HL-60/S4 (cell line): ENCODE results near the gene FBXO10.
"Not testable (repeated sequence)": the region's sequence is repeated elsewhere in the genome, so short reads cannot be mapped to it uniquely, and the experiment has no call there.

Experiments
- in situ Hi-C: fragments of 300-500 bp; cut with MboI; formaldehyde crosslinking; loops from 2 replicates; pipeline ENCODE4 v1.14.3; 2022; ENCODE audit warnings: low sequenced_read_pairs

FBXO10 gene, protein sequence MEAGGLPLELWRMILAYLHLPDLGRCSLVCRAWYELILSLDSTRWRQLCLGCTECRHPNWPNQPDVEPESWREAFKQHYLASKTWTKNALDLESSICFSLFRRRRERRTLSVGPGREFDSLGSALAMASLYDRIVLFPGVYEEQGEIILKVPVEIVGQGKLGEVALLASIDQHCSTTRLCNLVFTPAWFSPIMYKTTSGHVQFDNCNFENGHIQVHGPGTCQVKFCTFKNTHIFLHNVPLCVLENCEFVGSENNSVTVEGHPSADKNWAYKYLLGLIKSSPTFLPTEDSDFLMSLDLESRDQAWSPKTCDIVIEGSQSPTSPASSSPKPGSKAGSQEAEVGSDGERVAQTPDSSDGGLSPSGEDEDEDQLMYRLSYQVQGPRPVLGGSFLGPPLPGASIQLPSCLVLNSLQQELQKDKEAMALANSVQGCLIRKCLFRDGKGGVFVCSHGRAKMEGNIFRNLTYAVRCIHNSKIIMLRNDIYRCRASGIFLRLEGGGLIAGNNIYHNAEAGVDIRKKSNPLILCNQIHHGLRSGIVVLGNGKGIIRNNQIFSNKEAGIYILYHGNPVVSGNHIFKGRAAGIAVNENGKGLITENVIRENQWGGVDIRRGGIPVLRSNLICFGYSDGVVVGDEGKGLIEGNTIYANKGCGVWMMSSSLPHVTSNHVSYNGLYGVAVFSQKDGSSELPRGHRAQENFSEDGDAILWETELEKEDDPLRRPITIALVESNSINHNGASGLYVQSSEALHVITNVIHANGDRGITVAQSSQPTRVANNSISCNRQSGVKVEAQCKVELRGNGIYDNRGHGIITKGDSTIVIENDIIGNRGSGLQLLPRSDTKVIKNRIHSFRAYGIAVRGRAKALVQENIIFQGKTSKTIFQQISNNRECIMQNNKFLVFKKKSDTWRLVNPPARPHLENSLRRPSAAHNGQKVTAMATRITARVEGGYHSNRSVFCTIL

DNA sequence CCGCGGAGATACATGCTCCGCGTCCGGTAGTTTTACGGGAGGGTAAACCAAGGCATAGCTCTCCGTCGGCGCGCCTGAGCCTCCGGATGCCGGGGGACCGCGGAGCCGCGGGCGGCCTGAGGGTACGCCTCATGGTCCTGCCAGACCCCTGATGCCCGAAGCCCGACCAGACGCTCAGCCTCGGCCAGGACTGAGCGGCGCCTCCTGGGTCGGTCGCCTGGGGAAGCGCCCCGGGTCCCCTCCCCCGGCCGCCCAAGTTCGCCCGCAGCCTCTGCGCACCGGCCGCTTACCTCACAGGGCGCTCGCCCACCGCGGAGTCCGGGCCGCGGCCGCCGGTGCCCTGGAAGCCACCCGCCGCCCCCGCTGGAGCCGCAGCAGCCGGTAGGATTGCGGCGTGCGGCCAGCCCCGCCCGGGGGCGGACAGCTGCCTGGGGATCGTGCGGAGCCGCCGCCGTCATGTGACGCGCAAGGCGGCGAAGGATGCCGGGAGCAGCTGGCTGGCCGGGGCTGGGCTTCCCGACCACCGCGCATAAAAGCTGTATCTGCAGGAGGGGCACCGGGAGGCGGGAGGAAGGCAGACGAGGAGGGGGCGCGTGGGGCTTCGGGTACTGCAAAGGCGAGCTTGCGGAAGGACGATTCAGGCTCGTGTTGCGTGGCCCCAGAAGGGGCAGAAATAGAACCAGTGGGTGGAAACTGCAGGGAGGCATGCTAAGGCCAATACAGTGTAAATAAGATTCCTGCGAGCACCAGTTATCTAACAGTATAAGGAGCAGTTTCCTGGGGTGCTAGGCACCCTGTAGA is at the start of gene FBXO10:
Gene FBXO10 (minus strand): TSS at position 460 of the 801 bp plus-strand sequence. CDS start 34,612 bp downstream, outside the sequence.
- in situ Hi-C loops: no loop called here

DNA sequence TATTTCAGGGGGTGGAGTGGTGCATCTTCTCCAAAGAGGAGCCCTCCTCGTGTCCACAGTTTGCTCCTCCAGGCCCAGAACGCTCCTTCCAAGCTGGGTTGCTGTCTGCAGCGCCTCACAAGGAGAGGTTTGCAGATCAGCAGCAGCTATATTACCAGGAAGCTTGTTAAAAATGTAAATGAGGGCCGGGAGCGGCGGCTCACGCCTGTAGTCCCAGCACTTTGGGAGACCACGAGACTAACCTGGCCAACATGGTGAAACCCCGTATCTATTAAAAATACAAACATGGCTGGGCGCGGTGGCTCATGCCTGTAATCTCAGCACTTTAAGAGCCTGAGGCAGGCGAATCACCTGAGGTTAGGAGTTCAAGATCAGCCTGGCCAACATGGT is 49.6 kb upstream of the FBXO10 start:
- in situ Hi-C loops: no loop called here

DNA sequence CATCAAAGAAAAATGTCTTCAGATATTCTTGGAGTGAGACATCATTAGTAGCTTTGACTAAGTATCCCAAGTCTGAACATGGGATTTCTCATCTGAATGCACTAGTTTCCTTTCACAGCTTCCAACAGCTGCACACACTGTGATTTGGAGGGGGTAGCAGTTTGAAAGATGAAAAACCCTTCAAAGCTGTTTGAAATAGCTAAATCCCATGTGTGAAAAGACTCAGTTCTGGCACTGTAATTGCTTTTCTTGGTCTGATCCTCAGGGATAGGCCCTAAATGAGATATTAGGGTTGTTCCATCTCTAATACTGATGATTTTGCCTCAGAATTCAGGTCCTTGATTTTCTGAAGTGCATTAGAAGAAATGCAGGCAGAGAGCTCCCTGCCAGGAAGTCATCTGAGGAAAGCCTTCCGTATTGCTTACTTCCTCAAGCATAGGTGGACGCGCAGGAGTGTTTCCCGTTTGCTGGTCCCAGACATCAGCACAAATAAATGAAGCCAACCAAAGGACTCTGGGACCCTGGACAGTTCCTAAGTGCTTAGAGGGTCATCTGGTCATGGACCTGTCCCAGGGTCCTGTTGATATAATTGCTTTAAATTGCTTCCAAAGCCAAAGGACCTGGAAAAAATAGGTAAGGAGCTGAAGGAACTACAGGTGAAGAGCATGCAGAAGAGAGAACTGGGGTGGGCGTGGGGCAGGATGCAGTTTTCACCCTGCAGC is 49.0 kb upstream of the FBXO10 start:
- in situ Hi-C loops: no loop called here

DNA sequence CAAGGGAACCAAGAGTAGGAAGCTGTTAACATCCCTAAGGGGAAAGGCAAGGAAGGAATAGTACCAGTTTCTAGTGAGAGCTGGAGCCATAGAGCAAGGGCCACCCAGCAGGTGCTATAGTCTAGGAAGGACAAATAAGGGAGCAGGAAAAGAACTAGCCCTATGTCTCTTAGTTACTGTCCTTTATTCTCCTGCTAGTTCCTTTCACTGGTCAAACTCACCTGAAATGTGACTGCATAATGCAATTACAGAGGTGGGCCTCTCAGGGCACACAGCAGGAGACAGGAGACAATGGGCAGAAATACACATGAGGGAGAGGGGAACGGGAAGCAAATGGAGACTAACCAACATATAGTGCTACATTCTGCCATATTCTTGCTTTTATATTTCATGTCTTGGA is 47.9 kb upstream of the FBXO10 start:
- in situ Hi-C loops: no loop called here

DNA sequence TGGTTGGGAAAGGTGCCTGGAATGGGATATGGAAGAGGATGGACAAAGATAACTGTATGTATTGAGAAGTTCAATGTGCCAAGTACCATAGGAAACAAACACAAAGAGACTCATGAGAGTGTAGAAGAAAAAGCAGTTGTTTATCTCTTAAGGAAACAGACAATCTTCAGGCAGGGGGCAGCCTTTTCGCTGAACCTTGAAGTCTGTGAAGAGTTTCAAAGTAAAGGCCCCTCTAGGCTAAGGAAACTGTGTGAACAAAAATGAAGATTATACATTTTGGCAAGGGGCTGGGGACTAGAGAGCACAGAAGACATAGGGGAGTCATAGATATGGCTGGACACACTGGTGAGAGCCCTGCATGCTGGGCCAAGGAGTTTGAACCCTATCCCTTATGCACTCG is 47.1 kb upstream of the FBXO10 start:
- in situ Hi-C loops: no loop called here

DNA sequence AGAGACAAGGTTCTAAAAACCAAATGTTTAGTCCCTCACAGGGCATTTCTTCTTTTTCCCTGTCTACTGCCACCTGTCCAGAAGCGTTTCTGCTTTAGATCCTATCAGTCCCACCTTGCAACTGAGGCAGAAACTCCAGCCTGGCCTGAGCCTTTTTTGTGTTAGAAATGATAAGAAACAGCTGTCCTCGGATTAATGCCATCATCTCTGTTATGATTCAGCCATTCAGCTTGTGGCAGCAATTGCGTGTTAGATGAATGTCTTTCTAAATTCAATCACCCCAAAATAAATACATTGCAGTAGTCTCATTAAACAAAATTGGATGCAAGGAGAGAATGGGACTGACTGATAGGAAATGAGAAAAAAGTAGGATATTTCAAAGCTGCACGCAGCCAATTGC is 46.3 kb upstream of the FBXO10 start:
- in situ Hi-C loops: no loop called here

DNA sequence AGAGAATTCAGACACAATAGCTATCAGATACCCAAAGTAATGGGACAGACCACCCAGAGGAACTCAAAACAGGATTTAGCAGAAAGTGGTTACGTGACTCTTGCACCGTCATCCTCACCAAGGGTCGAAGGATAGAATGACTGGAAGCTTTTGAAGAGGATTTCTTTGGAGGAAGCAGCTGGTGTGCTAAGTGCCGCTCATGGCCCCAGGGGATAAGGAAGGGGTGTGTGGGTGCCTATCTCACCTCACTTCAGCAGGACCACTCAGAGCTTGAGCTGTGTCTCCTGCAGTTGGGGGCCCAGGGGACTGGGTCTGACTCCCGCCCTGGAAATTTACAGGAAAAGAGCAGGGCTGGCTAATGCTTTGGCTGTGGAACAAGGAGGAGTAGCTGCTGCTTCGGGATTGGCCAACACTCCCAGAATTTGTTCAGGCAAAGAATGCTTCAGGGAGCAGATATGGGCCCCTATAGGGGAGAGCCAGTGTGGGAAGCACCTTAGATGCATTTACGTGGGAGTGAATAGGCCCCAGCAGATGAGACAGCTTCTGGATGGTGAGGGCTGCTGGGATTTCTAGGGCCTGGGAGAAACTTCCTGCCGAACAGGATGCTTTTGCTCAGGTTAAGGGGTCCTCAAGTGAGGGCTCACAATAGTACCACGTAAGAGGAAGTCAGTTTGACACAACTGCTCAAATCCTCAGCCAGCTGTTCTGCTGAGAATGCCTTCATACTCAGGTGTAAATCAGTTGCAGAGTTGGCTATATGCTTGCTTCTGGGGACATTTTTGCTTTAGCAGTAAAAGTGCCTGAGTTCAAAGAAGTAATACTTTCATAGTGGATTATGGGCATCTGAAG is 45.3 kb upstream of the FBXO10 start:
- in situ Hi-C loops: no loop called here

DNA sequence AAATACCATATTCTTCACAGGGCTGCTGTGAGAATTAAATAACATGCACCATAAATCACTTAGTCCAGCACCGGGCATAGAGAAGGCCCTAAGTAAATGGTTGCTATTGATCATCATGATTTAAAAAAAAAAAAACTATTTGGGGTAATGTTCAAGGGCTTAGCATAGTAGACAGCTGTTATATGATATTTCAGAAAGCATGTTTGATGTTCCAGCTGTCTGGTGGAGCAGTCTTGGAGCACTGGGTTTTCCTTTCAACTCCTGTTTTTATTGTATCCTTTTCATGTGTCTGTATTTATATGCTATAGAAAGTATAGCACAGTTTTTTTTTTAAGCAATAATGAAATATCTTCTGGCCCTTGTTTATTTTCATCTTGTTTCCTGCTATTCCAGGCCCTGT is 44.2 kb upstream of the FBXO10 start:
- in situ Hi-C loops: no loop called here

DNA sequence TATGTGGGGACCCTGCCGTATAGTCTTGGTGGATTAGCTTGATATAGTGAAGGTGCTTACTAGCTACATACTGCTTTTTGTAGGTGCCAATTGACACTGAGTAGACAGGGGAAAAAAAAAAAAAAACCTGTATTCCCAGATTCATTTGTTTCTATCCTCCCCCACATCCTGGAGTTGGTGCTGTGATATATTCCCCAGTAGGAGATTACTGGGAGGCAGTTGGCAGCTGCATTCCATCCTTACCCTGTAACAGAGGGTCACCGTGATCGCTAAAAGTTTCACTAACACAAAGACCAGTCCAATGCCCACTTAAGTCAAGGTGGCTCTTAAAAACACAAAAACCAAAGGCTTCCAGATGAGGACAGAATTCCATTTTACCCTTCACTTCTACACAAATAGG is 43.6 kb upstream of the FBXO10 start:
- in situ Hi-C loops: no loop called here

DNA sequence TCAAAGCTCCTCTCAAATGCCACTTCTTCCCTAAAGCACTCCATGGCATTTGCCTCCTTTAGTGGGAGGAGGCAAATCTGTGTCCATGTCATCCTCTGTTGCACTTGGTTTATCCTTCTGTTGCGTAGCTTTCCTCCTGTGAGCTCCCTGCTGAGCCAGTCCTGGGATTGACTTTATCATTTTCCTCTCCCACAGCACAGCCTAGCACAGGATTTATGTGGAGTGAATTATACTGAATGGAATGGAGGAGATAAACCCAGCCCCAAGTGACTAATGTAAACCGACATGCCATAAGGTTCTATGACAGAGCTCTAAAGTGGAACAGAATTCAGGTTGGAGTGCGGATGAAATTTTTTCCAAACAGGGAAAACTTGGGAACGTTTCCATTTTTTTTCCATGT is 42.6 kb upstream of the FBXO10 start:
- in situ Hi-C loops: no loop called here

DNA sequence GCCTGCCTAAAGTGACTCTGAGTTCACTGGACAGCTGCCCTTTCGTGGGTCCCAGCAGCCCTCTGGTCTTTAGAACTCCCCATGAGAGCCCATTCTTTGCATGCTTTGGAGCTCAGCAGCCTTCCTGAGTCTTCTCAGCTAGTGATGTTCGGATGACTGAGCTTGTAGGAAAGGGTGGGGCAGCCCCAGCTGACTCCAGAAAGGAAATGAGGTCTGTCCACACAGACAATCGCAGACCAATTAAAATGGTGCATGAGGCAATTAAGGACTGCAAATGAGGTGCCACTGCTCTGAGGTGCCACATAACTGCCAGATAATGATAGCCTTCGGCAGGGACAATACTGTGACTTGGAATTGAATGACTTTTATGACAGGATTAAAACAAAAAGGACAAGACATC is 41.7 kb upstream of the FBXO10 start:
- in situ Hi-C loops: no loop called here

DNA sequence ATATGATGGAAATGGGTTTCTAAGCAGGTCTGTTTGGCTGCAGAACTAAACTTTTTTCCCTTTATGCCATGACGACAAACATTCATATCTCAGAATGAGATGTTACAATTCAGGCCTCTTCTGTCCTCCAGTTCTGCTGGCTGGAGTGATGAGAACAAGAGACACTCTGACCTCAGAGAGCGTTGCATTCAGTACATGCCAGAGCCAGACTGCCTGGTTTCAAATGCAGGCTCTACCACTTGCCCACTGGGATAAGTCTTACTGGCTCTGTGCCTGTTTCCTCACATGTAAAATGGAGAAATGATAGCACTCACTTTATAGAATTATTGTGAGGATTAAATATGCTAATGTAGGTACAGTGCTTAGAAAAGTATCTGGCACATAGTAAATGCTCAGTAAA is 41.0 kb upstream of the FBXO10 start:
- in situ Hi-C loops: no loop called here

DNA sequence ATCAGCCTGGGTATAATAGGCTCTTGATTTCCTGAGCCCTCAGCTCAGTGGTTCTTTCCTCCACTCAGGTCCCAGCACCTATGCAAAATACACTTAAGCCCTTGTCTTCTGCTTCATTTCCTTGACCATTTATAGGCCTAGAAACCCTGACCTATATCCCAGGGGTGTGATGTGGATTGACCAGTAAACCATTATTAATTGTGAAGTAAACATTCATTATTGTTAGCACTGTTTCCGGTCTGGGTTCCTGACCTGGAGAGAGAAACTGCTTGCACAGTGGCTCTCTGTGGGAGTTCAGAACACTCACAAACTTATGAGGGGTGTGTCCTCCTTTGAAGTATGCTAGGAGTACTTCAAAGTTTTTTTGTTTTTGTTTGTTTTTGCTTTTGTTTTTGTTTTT is 35.8 kb upstream of the FBXO10 start:
- in situ Hi-C loops: no loop called here

DNA sequence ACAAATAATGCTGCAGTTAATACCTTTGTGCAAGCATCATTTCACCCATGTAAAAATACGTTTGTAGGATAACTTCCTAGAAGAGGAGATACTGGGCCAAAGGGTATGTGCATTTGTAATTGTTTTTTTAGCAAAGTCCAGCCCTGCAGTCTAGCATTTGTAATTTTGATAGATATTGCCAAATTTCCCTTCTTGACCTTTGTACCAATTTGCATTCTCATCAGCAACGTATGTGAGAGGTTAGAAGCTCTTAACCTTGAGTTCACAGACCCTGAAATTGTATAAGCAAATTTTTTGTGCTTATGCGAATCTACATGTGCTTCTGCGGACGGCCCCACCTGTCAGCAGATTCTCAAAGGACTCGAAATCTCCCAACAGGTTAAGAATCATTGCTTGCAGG is 34.8 kb upstream of the FBXO10 start:
- in situ Hi-C loops: no loop called here

DNA sequence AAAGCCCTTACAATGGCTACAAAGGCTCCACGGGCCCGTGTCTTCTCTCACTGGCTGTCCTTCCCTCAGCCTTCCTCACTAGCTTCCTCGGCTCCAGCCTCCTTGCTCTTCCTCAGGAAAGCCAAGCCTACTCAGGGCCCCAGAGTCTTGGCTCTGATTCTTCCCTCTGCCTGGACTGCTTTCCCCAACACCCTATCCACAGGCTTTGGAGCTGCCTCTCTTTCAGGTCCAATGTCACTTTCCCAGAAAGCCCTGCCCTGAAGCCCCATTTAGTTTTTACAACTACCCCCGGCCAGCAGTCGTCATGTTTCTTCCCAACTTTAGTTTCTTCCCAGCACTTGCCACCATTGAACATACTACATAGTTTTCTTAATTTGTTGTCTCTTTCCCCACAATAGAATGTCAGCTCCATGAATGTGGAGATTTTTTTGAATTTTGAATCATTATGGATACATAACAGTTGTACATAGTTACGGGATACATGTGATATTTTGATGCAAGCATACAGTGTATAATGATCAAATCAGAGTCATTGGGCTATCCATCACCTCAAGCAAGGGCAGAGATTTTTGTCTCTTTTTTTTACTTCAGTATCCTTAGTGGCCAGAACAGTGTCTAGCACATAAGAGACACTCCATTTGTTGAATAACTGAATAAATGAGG is 33.7 kb upstream of the FBXO10 start:
- in situ Hi-C loops: no loop called here

DNA sequence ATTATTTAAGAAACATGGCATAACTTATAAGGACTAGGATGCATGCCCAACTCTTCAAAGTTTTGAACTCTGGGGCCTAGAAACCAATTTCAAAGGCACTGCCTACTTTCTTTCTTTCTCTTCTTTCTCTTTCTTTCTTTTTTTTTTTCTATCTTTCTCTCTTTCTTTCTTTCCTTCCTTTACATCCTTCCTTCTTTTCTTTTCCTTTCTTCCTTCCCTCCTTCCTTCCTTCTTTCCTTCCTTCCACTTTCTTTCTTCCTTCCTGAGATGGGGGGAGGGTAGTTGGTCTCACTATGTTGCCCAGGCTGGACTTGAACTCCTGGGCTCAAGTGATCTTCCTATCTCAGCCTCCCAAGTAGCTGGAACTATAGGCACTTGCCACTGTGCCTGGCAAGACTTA is 32.1 kb upstream of the FBXO10 start:
- in situ Hi-C loops: no loop called here

DNA sequence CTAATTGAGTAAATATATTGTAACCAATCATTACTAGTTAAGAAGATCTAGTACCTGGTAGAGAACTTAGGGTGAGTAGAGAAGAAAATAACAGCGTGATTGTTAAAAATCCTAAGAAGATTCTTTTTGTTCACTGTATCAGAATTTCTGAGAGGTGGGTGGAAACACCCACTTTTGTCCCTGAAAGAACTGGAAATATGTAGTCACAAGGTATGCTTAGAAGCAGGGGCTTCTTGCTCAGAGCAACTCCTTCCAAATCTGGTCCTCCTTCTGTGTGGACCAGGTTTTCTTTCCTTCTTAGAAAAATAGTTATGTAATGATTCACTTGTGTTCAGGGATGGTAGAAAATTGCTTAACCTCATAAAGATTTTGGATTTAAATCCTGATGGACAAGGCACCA is 28.1 kb upstream of the FBXO10 start:
- in situ Hi-C loops: no loop called here

DNA sequence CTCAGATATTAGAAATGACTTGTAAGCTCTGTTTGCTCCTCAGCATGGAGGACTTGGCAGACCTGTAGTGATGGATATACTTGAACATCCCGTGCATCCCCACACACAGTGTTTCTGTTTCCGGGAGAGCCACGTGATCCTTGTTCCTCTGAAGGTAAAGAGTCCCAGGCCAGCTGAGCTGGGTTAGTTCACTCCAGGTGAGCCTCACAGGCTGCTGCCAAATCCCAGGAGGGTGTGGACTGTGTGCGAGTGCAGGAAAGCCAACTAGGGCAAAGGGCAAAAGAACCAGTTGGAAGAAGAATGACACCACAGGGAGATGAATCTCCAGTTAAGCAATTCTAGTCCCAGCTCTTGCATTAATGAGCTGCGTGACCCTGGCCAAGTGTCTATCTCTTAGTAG is 26.6 kb upstream of the FBXO10 start:
- in situ Hi-C loops: no loop called here

DNA sequence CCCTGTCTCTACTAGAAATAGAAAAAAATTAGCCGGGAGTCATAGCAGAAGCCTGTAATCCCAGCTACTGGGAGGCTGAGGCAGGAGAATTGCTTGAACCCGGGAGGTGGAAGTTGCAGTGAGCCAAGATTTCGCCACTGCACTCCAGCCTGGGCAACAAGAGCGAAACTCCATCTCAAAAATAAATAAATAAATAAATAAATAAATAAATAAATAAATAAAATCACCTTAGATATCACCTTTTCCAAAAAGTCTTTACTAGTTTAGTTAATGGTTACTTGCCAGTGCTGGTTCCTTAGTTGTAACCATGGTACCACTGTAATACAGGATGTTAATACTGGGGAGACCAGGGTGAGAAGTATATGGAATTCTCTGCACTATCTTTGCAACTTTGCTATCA is 25.9 kb upstream of the FBXO10 start:
- in situ Hi-C loops: not testable (repeated sequence)
